Activated CD8-positive, alpha-beta memory T cell treated with anti-CD3 and anti-CD28 coated beads, Interleukin-2, amount 50 U/mL, for 1 hour (primary cell): Measurements from ENCODE around the gene EGFR.

Source experiments
- DNase-seq: peaks from one replicate; pipeline ENCODE4 v3.0.0-alpha.2; 2020; ENCODE audit errors: extremely low read depth

The EGFR gene

DNA sequence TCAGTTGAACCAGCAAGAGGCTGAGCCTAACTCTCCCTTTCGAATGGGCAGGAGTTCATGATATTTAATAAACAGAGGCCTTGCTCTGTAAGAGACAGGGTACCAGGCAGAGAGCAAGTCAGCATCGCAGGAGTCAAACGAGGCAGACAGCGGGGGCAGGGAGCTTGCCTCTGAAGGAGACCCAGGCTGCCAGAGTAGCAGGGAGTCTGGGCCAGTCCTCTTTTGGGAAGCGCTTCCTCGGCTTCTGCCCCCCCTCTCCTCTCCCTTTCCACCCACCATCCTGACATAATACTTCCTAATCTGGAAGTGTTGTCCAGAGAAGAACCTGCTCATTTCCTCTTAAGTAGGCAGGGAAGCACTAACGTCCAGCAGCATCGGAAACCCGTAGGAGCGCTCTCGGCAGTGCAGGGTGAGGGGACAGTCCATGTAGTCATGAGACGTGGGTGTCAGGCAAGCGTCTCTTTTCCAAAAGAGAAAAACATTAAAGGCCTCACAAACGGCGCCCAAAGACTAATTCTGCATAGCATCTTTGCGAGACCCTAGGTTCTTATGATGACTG, 171.1 kb downstream of the EGFR start:
- no peak for DNase-seq

GRCh38 chr7:55190511-55191160, 171.8 kb downstream of the EGFR start:
- no peak for DNase-seq

DNA sequence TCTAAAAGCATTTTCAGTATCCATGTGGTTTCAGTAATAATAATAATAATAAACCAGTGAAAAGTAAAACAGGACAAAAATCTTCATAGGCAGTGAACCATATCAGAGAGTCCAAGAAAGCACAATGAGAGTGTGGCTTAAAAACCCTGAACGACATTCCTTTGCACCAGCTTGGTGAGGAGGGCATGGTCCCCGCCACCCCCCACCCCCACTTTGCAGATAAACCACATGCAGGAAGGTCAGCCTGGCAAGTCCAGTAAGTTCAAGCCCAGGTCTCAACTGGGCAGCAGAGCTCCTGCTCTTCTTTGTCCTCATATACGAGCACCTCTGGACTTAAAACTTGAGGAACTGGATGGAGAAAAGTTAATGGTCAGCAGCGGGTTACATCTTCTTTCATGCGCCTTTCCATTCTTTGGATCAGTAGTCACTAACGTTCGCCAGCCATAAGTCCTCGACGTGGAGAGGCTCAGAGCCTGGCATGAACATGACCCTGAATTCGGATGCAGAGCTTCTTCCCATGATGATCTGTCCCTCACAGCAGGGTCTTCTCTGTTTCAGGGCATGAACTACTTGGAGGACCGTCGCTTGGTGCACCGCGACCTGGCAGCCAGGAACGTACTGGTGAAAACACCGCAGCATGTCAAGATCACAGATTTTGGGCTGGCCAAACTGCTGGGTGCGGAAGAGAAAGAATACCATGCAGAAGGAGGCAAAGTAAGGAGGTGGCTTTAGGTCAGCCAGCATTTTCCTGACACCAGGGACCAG, 172.5 kb downstream of the EGFR start:
- DNase-seq, result no peak

GRCh38 chr7:55191926-55192692, 173.3 kb downstream of the EGFR start:
- DNase-seq, result no peak

DNA sequence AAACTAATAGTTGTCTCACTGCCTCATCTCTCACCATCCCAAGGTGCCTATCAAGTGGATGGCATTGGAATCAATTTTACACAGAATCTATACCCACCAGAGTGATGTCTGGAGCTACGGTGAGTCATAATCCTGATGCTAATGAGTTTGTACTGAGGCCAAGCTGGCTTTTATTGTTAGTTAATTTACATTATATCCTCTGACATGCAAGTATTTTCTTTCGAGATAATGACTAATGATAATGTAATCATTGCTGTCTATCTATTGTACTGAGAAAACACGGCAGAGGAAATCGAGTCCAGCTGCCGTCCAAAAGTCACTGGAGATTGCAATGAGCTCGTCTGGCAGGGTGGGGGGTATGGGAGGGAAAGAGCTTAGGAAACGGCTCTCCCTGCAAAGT, 173.9 kb downstream of the EGFR start:
- DNase-seq, result no peak

GRCh38 chr7:55193245-55193644, 174.4 kb downstream of the EGFR start:
- DNase-seq, result no peak

DNA sequence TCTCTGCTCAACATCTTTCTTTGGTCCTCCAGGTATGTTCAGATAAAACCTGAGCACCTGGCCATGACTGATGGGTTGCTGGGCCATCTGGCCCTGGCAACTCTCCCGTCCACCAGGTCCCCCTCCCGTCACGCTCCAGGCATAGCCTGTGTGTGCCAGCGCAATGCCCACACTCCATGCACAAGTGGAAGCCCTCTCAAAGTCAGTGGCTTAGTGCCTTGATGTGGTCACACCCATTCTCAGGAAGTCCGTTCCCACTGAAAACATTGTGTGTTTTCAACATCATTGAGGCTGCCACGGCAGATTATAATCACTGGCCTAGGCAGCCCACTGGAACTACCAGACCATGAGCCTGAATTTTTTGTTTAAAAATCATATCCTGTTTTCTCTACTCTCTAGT, 175.7 kb downstream of the EGFR start:
- DNase-seq, result no peak

GRCh38 chr7:55198634-55199392, 180.0 kb downstream of the EGFR start:
- no peak for DNase-seq

DNA sequence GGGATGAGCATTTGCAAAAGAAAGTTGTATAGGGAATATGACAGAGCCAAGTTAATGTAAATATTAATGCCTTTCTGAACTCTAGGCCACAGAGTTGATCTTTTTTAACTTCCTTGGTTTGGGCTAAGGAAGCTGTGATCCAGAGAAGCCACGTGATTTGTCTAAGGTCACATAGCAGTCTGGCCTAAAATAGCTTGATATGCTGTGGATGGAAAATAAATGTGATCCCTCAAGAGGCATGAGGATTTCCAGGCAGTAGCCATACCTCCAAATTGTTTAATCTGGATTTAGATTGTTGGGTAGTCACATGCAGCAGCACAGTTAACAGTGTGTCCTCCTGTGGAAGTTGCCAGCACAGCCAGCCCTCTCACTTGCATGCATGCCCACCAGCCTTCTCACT, 180.6 kb downstream of the EGFR start:
- DNase-seq, result no peak

GRCh38 chr7:55200441-55200840, 181.6 kb downstream of the EGFR start:
- no peak for DNase-seq

DNA sequence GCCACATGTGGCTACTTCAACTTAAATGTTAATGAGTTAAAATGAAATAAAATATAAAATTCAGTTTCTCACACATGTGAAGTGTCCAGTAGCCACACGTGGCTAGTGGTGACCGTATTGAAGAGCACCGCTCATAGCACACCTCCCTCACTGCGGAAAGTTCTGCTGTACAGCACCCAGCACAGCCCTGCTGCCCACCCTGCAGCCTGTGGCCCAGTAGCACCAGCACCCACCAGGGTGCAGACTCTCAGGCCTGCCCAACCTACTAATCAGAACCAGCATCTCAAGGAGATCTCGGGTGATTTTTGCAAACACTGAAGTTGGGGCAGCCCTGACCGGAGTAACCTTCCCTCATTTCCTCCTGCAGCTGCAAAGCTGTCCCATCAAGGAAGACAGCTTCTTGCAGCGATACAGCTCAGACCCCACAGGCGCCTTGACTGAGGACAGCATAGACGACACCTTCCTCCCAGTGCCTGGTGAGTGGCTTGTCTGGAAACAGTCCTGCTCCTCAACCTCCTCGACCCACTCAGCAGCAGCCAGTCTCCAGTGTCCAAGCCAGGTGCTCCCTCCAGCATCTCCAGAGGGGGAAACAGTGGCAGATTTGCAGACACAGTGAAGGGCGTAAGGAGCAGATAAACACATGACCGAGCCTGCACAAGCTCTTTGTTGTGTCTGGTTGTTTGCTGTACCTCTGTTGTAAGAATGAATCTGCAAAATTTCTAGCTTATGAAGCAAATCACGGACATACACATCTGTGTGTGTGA, 183.5 kb downstream of the EGFR start:
- DNase-seq, result no peak

DNA sequence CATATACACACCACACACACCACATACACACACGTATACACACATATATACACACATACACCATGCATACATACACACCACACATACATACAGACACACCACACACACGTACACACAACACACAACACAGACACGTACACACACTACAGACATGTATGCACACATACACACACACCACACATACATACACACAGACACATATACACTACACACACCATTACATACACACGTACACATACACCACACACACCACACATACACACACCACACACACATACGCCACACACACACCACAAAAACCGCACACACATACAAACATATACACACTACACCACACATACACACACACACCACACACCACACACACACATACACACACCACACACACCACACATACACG, 184.5 kb downstream of the EGFR start:
- no peak for DNase-seq

- no peak for DNase-seq
Observed at GRCh38 chr7:55205124-55205955, 186.5 kb downstream of the EGFR start.

GRCh38 chr7:55206235-55207029, 187.6 kb downstream of the EGFR start:
- DNase-seq, result no peak

DNA sequence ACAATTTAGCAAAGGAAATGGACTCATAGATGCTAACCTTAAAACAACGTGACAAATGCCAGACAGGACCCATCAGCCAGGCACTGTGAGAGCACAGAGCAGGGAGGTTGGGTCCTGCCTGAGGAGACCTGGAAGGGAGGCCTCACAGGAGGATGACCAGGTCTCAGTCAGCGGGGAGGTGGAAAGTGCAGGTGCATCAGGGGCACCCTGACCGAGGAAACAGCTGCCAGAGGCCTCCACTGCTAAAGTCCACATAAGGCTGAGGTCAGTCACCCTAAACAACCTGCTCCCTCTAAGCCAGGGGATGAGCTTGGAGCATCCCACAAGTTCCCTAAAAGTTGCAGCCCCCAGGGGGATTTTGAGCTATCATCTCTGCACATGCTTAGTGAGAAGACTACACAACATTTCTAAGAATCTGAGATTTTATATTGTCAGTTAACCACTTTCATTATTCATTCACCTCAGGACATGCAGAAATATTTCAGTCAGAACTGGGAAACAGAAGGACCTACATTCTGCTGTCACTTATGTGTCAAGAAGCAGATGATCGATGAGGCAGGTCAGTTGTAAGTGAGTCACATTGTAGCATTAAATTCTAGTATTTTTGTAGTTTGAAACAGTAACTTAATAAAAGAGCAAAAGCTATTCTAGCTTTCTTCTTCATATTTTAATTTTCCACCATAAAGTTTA, 188.8 kb downstream of the EGFR start:
- no peak for DNase-seq

GRCh38 chr7:55209366-55209765, 190.5 kb downstream of the EGFR start:
- no peak for DNase-seq

GRCh38 chr7:55210176-55210575, 191.4 kb downstream of the EGFR start:
- no peak for DNase-seq

DNA sequence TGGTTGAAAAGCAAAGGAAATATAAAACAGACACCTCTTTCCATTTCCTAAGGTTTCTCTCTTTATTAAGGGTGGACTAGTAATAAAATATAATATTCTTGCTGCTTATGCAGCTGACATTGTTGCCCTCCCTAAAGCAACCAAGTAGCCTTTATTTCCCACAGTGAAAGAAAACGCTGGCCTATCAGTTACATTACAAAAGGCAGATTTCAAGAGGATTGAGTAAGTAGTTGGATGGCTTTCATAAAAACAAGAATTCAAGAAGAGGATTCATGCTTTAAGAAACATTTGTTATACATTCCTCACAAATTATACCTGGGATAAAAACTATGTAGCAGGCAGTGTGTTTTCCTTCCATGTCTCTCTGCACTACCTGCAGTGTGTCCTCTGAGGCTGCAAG, 191.9 kb downstream of the EGFR start:
- no peak for DNase-seq

DNA sequence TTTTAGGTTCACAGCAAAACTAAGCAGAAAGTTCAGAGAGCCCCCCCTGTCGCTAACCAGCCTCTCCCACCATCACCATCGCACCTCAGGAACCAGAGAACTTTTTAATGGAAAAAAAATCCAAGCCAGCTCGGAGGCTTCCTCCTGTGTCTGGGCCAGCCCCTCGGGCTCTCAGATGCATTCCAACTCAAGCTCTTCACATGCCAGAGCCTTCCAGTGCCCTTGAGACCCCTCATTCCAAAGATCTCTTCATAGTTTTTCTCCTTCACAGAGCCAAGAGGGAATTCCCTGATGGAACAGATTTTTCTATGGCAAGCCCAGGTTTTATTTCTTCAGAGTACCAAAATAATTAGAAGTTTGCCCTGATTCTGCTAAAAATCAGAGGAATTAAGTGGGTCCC, 192.9 kb downstream of the EGFR start:
- no peak for DNase-seq
